HEK293T (cell line): ENCODE measurements around the gene MFNG.

Experiments used
- CTCF ChIA-PET: fragments of 350-600 bp; formaldehyde crosslinking; extraction: SDS; loops from one replicate; lab custom pipeline; 2021; ENCODE audit warnings: antibody characterized with exemption, inconsistent platforms; lab: Yijun Ruan, JAX
- POLR2A ChIA-PET: fragments of 350-600 bp; formaldehyde crosslinking; extraction: SDS; loops from one replicate; lab custom pipeline; 2020; ENCODE audit warnings: antibody characterized with exemption, inconsistent platforms; lab: Yijun Ruan, JAX
- DNase-seq: peaks from one replicate; pipeline ENCODE4 v3.0.0; 2012; ENCODE audit warnings: mixed read lengths; ENCODE audit errors: extremely low spot score
- ARNT ChIP-seq: fragments of 450-650 bp; IDR thresholded peaks from 2 replicates; pipeline ENCODE4 v1.6.1; 2017; ENCODE audit warnings: mild to moderate bottlenecking
- BHLHE40 ChIP-seq: fragments of 450-650 bp; IDR thresholded peaks from 2 replicates; pipeline ENCODE4 v1.6.1; 2016; ENCODE audit warnings: mild to moderate bottlenecking, moderate library complexity, borderline replicate concordance
- CTBP1 ChIP-seq: fragments of 450-650 bp; IDR thresholded peaks from 2 replicates; pipeline ENCODE4 v1.6.1; 2016; ENCODE audit warnings: borderline replicate concordance
- ELF4 ChIP-seq: fragments of 450-650 bp; IDR thresholded peaks from 2 replicates; pipeline ENCODE4 v1.6.1; 2017; ENCODE audit warnings: antibody characterized with exemption
- FOXA1 ChIP-seq: fragments of 450-650 bp; IDR thresholded peaks from 2 replicates; pipeline ENCODE4 v1.6.1; 2016; ENCODE audit warnings: mild to moderate bottlenecking
- FOXK2 ChIP-seq: fragments of 450-650 bp; IDR thresholded peaks from 2 replicates; pipeline ENCODE4 v1.6.1; 2016; ENCODE audit warnings: mild to moderate bottlenecking
- FOXM1 ChIP-seq: fragments of 450-650 bp; IDR thresholded peaks from 2 replicates; pipeline ENCODE4 v1.6.1; 2017; ENCODE audit warnings: mild to moderate bottlenecking, borderline replicate concordance
- HDGF ChIP-seq: fragments of 450-650 bp; IDR thresholded peaks from 2 replicates; pipeline ENCODE4 v1.6.1; 2017; ENCODE audit warnings: antibody characterized with exemption, borderline replicate concordance
- L3MBTL2 ChIP-seq: fragments of 450-650 bp; conservative IDR thresholded peaks from 2 replicates; pipeline ENCODE4 v1.6.1; 2016; ENCODE audit warnings: mild to moderate bottlenecking
- LEF1 ChIP-seq: fragments of 450-650 bp; IDR thresholded peaks from 2 replicates; pipeline ENCODE4 v1.6.1; 2017; ENCODE audit warnings: mild to moderate bottlenecking, borderline replicate concordance
- NFRKB ChIP-seq: fragments of 450-650 bp; IDR thresholded peaks from 2 replicates; pipeline ENCODE4 v1.6.1; 2016; ENCODE audit warnings: mild to moderate bottlenecking, moderate library complexity
- SP1 ChIP-seq: fragments of 450-650 bp; IDR thresholded peaks from 2 replicates; pipeline ENCODE4 v1.6.1; 2017
- SUZ12 ChIP-seq: fragments of 450-650 bp; IDR thresholded peaks from 2 replicates; pipeline ENCODE4 v1.6.1; 2016; ENCODE audit warnings: mild to moderate bottlenecking
- ZNF384 ChIP-seq: fragments of 450-650 bp; IDR thresholded peaks from 2 replicates; pipeline ENCODE4 v1.6.1; 2016
- TF ChIP-seq, protein P1 (sequence below): fragments of 450-650 bp; IDR thresholded peaks from 2 replicates; pipeline ENCODE4 v1.6.1; 2016

MFNG gene

GRCh38 chr22:37499027-37499707, 13.0 kb upstream of the MFNG start:
- CTCF ChIA-PET, result interaction anchor here (0.6 to 3.4 kb wide), 3 partner anchors 14 to 101 kb away, joined by 3 to 14 read pairs (median 4); no protein-coding TSS in a partner anchor
- no peak for TF ChIP-seq ZNF384
- no peak for TF ChIP-seq SP1
- no peak for TF ChIP-seq CTBP1
- no peak for TF ChIP-seq HDGF
- TF ChIP-seq FOXM1, result no peak
- TF ChIP-seq ARNT, result no peak
- no peak for DNase-seq
- POLR2A ChIA-PET, result interaction anchor here (0.5 kb wide), 1 partner anchor 15 kb away, joined by 3 read pairs; no protein-coding TSS in a partner anchor

DNA sequence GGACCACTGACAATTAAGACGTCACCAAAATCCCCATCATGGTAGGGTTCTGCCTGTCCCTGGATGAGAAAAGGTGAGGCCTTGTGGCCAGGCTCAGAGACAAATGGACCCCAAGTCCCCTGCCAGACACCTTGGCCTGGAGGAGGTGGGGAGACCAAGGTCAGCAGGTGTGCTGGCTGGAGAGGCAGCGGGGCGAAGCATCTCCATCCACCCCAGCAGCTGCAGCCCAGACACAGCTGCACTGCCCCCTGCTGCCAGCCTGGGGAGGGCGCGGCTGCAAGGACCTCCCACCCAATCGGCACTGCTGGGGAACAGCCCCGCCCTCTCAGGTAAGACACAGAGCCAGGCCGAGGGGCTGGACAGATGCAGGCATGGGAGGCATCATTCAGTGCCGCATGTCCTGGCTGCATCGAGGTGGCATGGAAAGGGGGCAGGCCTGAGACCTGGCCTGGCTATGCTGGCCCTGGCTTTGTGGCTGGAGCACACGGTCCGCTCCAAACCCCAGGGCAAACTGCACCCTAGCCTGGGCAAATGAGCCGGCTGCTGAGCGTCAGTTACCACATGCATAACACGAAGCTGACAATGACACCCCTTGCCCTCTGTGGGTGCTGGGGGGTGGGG, 12.2 kb upstream of the MFNG start:
- ChIA-PET POLR2A (interaction anchor here (0.5 kb wide), 1 partner anchor 15 kb away, joined by 3 read pairs; no protein-coding TSS in a partner anchor), CTCF (interaction anchor here (0.6 to 3.4 kb wide), 4 partner anchors 12 to 102 kb away, joined by 3 to 14 read pairs (median 4); partner anchors contain the start of gene MFNG)
- TF ChIP-seq CTBP1 (no peak), L3MBTL2 (no peak), BHLHE40 (no peak), NFRKB (no peak), LEF1 (no peak), HDGF (no peak), ZNF384 (no peak), ARNT (no peak), SP1 (no peak), FOXM1 (no peak), FOXA1 (no peak)
- TF ChIP-seq, protein P1, sequence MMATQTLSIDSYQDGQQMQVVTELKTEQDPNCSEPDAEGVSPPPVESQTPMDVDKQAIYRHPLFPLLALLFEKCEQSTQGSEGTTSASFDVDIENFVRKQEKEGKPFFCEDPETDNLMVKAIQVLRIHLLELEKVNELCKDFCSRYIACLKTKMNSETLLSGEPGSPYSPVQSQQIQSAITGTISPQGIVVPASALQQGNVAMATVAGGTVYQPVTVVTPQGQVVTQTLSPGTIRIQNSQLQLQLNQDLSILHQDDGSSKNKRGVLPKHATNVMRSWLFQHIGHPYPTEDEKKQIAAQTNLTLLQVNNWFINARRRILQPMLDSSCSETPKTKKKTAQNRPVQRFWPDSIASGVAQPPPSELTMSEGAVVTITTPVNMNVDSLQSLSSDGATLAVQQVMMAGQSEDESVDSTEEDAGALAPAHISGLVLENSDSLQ, result no peak
- peak; percentile 86 for DNase-seq

- ChIA-PET CTCF (interaction anchor here (1.0 to 3.4 kb wide), 3 partner anchors 9 to 24 kb away, joined by 3 to 14 read pairs (median 4); no protein-coding TSS in a partner anchor), POLR2A (no interaction called here)
- DNase-seq, result no peak
- TF ChIP-seq L3MBTL2, result no peak
- TF ChIP-seq SP1, result no peak
- TF ChIP-seq, protein P1, result no peak
- TF ChIP-seq ARNT, result no peak
- TF ChIP-seq FOXM1, result no peak
- no peak for TF ChIP-seq NFRKB
Measured at GRCh38 chr22:37497062-37497599, 10.9 kb upstream of the MFNG start.

DNA sequence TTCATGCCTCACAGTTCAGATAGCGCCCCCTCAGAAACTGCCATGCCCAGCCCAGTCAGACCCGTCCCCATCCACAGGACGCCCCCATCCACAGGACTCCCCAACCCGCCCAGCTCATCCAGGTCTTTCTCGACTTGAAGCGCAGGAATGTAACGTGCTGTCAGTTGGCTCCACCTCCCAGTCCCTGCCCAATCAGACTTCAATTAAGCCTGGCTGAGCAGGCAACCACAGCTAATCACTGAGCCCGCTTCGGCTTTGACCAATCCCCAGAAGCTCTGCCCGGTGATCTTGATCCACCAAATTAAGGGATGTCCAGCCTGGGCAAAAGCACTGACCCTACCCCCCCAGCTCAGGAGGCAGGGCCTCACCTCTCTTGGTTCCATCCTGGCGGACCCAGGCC, 10.5 kb upstream of the MFNG start:
- ChIA-PET CTCF (interaction anchor here (1.5 to 3.4 kb wide), 2 partner anchors 10 to 24 kb away, joined by 4 to 14 read pairs; no protein-coding TSS in a partner anchor), POLR2A (no interaction called here)
- DNase-seq, result no peak
- no peak for TF ChIP-seq SP1
- no peak for TF ChIP-seq FOXA1
- no peak for TF ChIP-seq FOXK2
- no peak for TF ChIP-seq LEF1
- no peak for TF ChIP-seq CTBP1
- no peak for TF ChIP-seq ARNT
- no peak for TF ChIP-seq ELF4
- no peak for TF ChIP-seq SUZ12
- TF ChIP-seq NFRKB, result no peak

- POLR2A ChIA-PET, result no interaction called here
- DNase-seq, result no peak
- TF ChIP-seq BHLHE40 (no peak), ARNT (no peak), ELF4 (no peak), FOXK2 (no peak), FOXM1 (no peak), LEF1 (no peak), HDGF (no peak), FOXA1 (no peak), CTBP1 (no peak), L3MBTL2 (no peak)
- TF ChIP-seq, protein P1, result no peak
- CTCF ChIA-PET, result interaction anchor here (0.6 to 1.7 kb wide), 2 partner anchors 22 to 137 kb away, joined by 3 to 6 read pairs; no protein-coding TSS in a partner anchor
Measured at GRCh38 chr22:37493979-37494378, 7.8 kb upstream of the MFNG start.
